Measurements from ENCODE around the gene NFYA. TPM values are rescaled to one million over a fixed set of nuclear protein-coding genes. Genes with fewer than 3 reads are reported as not detected.
A peak's percentile ranks its signal among the peaks of the same experiment; 100 is the strongest.

Gene NFYA
- total RNA-seq, 1 donor from 2014 or later: 47.8 TPM

GRCh38 chr6:41092421-41093140 lies 19.8 kb downstream of the NFYA start:
- no peak for DNase-seq
- H3K36me3 Mint-ChIP-seq (ENCODE audit: unreplicated experiment): no peaks in the 10 kb centered on the region
- H3K27ac Mint-ChIP-seq (ENCODE audit: unreplicated experiment): no peak overlapping the region
- H3K4me1 Mint-ChIP-seq (ENCODE audit: low read depth, unreplicated experiment): no peaks in the 10 kb centered on the region
- no peak for TF ChIP-seq CTCF (IDR thresholded peaks at IDR 0.05; ENCODE audit: partially characterized antibody, unreplicated experiment)
- H3K27me3 Mint-ChIP-seq (ENCODE audit: unreplicated experiment): no peaks in the 10 kb centered on the region
- H3K4me3 Mint-ChIP-seq (ENCODE audit: unreplicated experiment): no peak overlapping the region
- H3K9me3 Mint-ChIP-seq (ENCODE audit: unreplicated experiment): no peaks in the 10 kb centered on the region

- no peak for TF ChIP-seq CTCF (IDR thresholded peaks at IDR 0.05; ENCODE audit: partially characterized antibody, unreplicated experiment)
- H3K36me3 Mint-ChIP-seq (ENCODE audit: unreplicated experiment): peaks cover 5% of the 10 kb centered on the region
- no peaks in the 10 kb centered on the region for H3K9me3 Mint-ChIP-seq (ENCODE audit: unreplicated experiment)
- H3K27ac Mint-ChIP-seq (ENCODE audit: unreplicated experiment): no peak overlapping the region
- no peaks in the 10 kb centered on the region for H3K4me1 Mint-ChIP-seq (ENCODE audit: low read depth, unreplicated experiment)
- no peaks in the 10 kb centered on the region for H3K27me3 Mint-ChIP-seq (ENCODE audit: unreplicated experiment)
- H3K4me3 Mint-ChIP-seq (ENCODE audit: unreplicated experiment): no peak overlapping the region
- no peak for DNase-seq
Observed at GRCh38 chr6:41093729-41094128, 21.0 kb downstream of the NFYA start.

- no peak overlapping the region for H3K4me3 Mint-ChIP-seq (ENCODE audit: unreplicated experiment)
- peaks cover 4% of the 10 kb centered on the region for H3K4me1 Mint-ChIP-seq (ENCODE audit: low read depth, unreplicated experiment)
- DNase-seq: no peak
- H3K27ac Mint-ChIP-seq (ENCODE audit: unreplicated experiment): no peak overlapping the region
- TF ChIP-seq CTCF (IDR thresholded peaks at IDR 0.05; ENCODE audit: partially characterized antibody, unreplicated experiment): no peak
- H3K36me3 Mint-ChIP-seq (ENCODE audit: unreplicated experiment): peaks cover 5% of the 10 kb centered on the region
- H3K9me3 Mint-ChIP-seq (ENCODE audit: unreplicated experiment): no peaks in the 10 kb centered on the region
- no peaks in the 10 kb centered on the region for H3K27me3 Mint-ChIP-seq (ENCODE audit: unreplicated experiment)
Observed at GRCh38 chr6:41097467-41098090, 24.8 kb downstream of the NFYA start.

- H3K27me3 Mint-ChIP-seq (ENCODE audit: unreplicated experiment): no peaks in the 10 kb centered on the region
- H3K9me3 Mint-ChIP-seq (ENCODE audit: unreplicated experiment): no peaks in the 10 kb centered on the region
- no peak overlapping the region for H3K4me3 Mint-ChIP-seq (ENCODE audit: unreplicated experiment)
- no peak for TF ChIP-seq CTCF (IDR thresholded peaks at IDR 0.05; ENCODE audit: partially characterized antibody, unreplicated experiment)
- peaks cover 5% of the 10 kb centered on the region for H3K36me3 Mint-ChIP-seq (ENCODE audit: unreplicated experiment)
- no peak overlapping the region for H3K27ac Mint-ChIP-seq (ENCODE audit: unreplicated experiment)
- DNase-seq: no peak
- peaks cover 4% of the 10 kb centered on the region for H3K4me1 Mint-ChIP-seq (ENCODE audit: low read depth, unreplicated experiment)
Observed at GRCh38 chr6:41098366-41098765, 25.6 kb downstream of the NFYA start.

GRCh38 chr6:41100871-41101287 lies 28.1 kb downstream of the NFYA start:
- Mint-ChIP-seq H3K4me1 (ENCODE audit: low read depth, unreplicated experiment) (peaks cover 4% of the 10 kb centered on the region), H3K36me3 (ENCODE audit: unreplicated experiment) (peaks cover 5% of the 10 kb centered on the region), H3K4me3 (ENCODE audit: unreplicated experiment) (peak overlapping the region; percentile 65), H3K9me3 (ENCODE audit: unreplicated experiment) (no peaks in the 10 kb centered on the region), H3K27ac (ENCODE audit: unreplicated experiment) (no peak overlapping the region), H3K27me3 (ENCODE audit: unreplicated experiment) (no peaks in the 10 kb centered on the region)
- DNase-seq: peak; percentile 83
- peak; percentile 30 for TF ChIP-seq CTCF (IDR thresholded peaks at IDR 0.05; ENCODE audit: partially characterized antibody, unreplicated experiment)

All from glutamatergic neuron (in vitro differentiated cells).